AG10803 (cell line): ENCODE results near the gene SLC8A3.

ENCODE experiments used
- DNase-seq: peaks from one replicate; pipeline ENCODE4 v3.0.0; 2010; ENCODE audit warnings: low read depth
- H3K4me3 ChIP-seq: 2 replicates; pipeline ENCODE4 v1.5.1; 2011; ENCODE audit warnings: mild to moderate bottlenecking, low read length, control low read depth
- CTCF ChIP-seq: conservative IDR thresholded peaks from 2 replicates; pipeline ENCODE4 v1.5.1; 2011; ENCODE audit warnings: mild to moderate bottlenecking, low read length, control low read depth, inconsistent platforms

SLC8A3 gene

DNA sequence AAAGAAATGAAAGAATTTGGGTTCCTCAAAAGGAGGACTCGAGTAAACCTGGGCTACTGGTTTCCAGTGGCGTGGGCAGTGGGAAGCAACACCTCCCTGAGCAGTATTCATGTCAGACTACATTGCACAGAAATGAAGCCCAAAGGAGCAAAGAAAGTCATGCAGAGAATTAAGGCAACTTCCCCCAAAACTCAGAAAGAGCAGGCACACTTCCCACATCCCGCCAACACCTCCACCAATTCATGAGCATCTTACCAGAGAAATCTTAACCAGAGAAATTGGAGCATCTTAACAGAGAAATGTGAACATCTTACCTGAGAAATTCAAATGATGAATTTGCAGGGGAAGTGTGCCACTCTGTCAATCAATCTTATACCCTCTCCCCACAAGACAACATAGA is 36.7 kb downstream of the SLC8A3 start:
- no peak overlapping the region for H3K4me3 ChIP-seq
- no peak for DNase-seq
- no peak for TF ChIP-seq CTCF

- no peak for TF ChIP-seq CTCF
- H3K4me3 ChIP-seq, result no peak overlapping the region
- DNase-seq, result no peak
Measured at GRCh38 chr14:70149596-70150165, 39.1 kb downstream of the SLC8A3 start.

GRCh38 chr14:70148911-70149595 is 39.7 kb downstream of the SLC8A3 start:
- no peak overlapping the region for H3K4me3 ChIP-seq
- no peak for TF ChIP-seq CTCF
- no peak for DNase-seq

GRCh38 chr14:70148351-70148750 is 40.4 kb downstream of the SLC8A3 start:
- no peak for TF ChIP-seq CTCF
- no peak for DNase-seq
- H3K4me3 ChIP-seq, result no peak overlapping the region

DNA sequence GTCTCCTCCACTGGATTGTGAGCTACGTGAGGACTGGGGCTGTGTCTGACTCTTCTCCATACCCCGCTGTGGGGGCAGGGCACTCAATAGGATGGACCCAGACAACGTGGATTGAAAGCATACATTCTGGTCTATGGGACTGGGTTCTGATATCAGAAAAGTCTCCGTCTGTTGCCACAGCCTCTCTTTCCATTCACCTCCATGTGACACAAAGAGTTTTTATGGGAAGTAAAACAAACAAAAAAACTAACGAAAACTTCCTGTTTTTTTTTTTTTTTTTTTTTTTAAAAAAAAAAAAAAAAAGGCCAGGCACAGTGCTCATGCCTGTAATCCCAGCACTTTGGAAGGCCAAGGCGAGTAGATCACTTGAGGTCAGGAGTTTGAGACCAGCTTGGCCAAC is 44.7 kb downstream of the SLC8A3 start:
- no peak for TF ChIP-seq CTCF

DNA sequence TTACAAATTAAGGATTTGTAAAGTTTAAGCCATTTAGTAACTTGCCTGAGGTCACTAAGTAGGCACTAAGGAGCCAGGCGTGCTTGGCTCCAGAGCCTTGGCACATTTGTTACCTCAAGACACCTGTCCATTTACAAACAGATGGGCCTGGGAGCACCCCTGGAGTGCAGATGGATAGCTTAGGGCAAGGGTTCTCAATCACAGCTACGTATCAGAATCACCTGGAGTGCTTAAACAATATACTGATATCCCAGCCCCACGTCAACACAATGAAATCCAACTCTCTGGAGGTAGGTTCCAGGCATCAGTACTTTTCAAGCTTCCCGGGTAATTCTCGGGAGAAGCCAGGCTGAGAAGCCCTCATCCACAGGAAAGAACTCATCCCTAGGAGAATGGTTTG is 45.4 kb downstream of the SLC8A3 start:
- TF ChIP-seq CTCF, result no peak
- H3K4me3 ChIP-seq, result no peak overlapping the region
- no peak for DNase-seq

More for the DNA sequence above, 44.7 kb downstream of the SLC8A3 start:
- DNase-seq, result no peak
- no peak overlapping the region for H3K4me3 ChIP-seq

- no peak for TF ChIP-seq CTCF
- no peak for DNase-seq
- H3K4me3 ChIP-seq, result no peak overlapping the region
Measured at GRCh38 chr14:70140614-70141013, 48.1 kb downstream of the SLC8A3 start.
